A673 (cell line): ENCODE measurements around the gene HSD17B13. TPM values are rescaled to one million over a fixed set of nuclear protein-coding genes. Genes with fewer than 3 reads are reported as not detected.

Experiments
- BruUV-seq: library from RNA; stranded (reverse); fragments of 400-500 nt; replicated peaks from 2 replicates; lab custom pipeline; 2021; lab: Mats Ljungman, UMichigan
- CTCF ChIA-PET: fragments of 300-600 bp; sonication (Branson Sonifier 250); formaldehyde crosslinking; loops from one replicate; lab custom pipeline; 2022; ENCODE audit warnings: antibody characterized with exemption; lab: Charles Lee
- POLR2A ChIA-PET: fragments of 300-600 bp; sonication (Branson Sonifier 250); formaldehyde crosslinking; loops from one replicate; lab custom pipeline; 2022; ENCODE audit warnings: antibody characterized with exemption; ENCODE audit not compliant: low non-redundant PET; lab: Charles Lee
- DNase-seq: peaks from one replicate; pipeline ENCODE4 v3.0.0-alpha.2; 2015; ENCODE audit warnings: low spot score
- H3K27ac ChIP-seq: fragments of 200-600 bp; sonication (generic); 2 replicates; pipeline ENCODE4 v1.5.1; 2016; ENCODE audit warnings: mixed run types, low read depth, mild to moderate bottlenecking, mixed read lengths, antibody characterized with exemption, low read length; ENCODE audit not compliant: poor library complexity, severe bottlenecking
- H3K27me3 ChIP-seq: fragments of 200-600 bp; sonication (generic); replicated peaks from 2 replicates; pipeline ENCODE4 v1.6.1; 2017; ENCODE audit warnings: mixed run types, low read depth, mild to moderate bottlenecking, mixed read lengths, antibody characterized with exemption, low read length; ENCODE audit not compliant: insufficient read depth, poor library complexity
- H3K36me3 ChIP-seq: fragments of 200-600 bp; sonication (generic); 2 replicates; pipeline ENCODE4 v1.6.1; 2016; ENCODE audit warnings: mixed run types, mild to moderate bottlenecking, mixed read lengths, antibody characterized with exemption, low read length; ENCODE audit not compliant: insufficient read depth, poor library complexity, severe bottlenecking
- H3K4me1 ChIP-seq: fragments of 200-600 bp; sonication (generic); 2 replicates; pipeline ENCODE4 v1.6.1; 2017; ENCODE audit warnings: mixed run types, mild to moderate bottlenecking, mixed read lengths, antibody characterized with exemption, low read length; ENCODE audit not compliant: insufficient read depth, poor library complexity, severe bottlenecking
- H3K4me3 ChIP-seq: fragments of 200-600 bp; sonication (generic); 2 replicates; pipeline ENCODE4 v1.5.1; 2016; ENCODE audit warnings: low read depth, mixed run types, mild to moderate bottlenecking, mixed read lengths, low read length; ENCODE audit not compliant: poor library complexity, severe bottlenecking
- H3K9me3 ChIP-seq: fragments of 200-600 bp; sonication (generic); 2 replicates; pipeline ENCODE4 v1.6.1; 2016; ENCODE audit warnings: mixed run types, low read depth, mild to moderate bottlenecking, mixed read lengths, antibody characterized with exemption, low read length; ENCODE audit not compliant: poor library complexity, severe bottlenecking
- CTCF ChIP-seq: fragments of 300-800, 200-600 bp; sonication (generic); conservative IDR thresholded peaks from 2 replicates; pipeline ENCODE4 v1.5.1; 2017; ENCODE audit warnings: low read depth, mild to moderate bottlenecking, antibody characterized with exemption, low read length, moderate library complexity, mixed read lengths
- EZH2 ChIP-seq: fragments of 200-600 bp; sonication (generic); IDR thresholded peaks from 2 replicates; pipeline ENCODE4 v1.6.1; 2017; ENCODE audit warnings: borderline replicate concordance, low read depth, mild to moderate bottlenecking, mixed read lengths, antibody characterized with exemption, low read length; ENCODE audit not compliant: poor library complexity, severe bottlenecking
- intact Hi-C: fragments of 100-400 bp; cut with micrococcal nuclease; formaldehyde crosslinking; loops from one replicate; pipeline ENCODE4 v1.10.0; 2022; ENCODE audit not compliant: unreplicated experiment
- total RNA-seq: library from RNA; stranded (reverse); gene quantifications from 2 replicates; pipeline ENCODE4 v1.2.3, GENCODE V29; 2021

HSD17B13 gene
- total RNA-seq, 1 experiment from 2014 or later = not detected

GRCh38 chr4:87274327-87274726 lies 48.4 kb downstream of the HSD17B13 start:
- Histone ChIP-seq H3K27ac (no peak overlapping the region), H3K36me3 (no peaks in the 10 kb centered on the region), H3K9me3 (no peaks in the 10 kb centered on the region), H3K4me3 (no peak overlapping the region), H3K27me3 (no peaks in the 10 kb centered on the region), H3K4me1 (no peaks in the 10 kb centered on the region)
- intact Hi-C loops = loop anchor here (10.0 kb wide), 1 partner anchor 570 kb away; no protein-coding TSS in a partner anchor
- no peak for DNase-seq
- CTCF ChIA-PET = no interaction called here
- POLR2A ChIA-PET = no interaction called here
- TF ChIP-seq EZH2 (no peak), CTCF (no peak)
- BruUV-seq = no TSS peak

GRCh38 chr4:87270825-87271224 lies 51.9 kb downstream of the HSD17B13 start:
- BruUV-seq = no TSS peak
- no peak overlapping the region for H3K27ac ChIP-seq
- no peaks in the 10 kb centered on the region for H3K36me3 ChIP-seq
- POLR2A ChIA-PET = no interaction called here
- no peak for TF ChIP-seq CTCF
- CTCF ChIA-PET = no interaction called here
- H3K4me1 ChIP-seq = no peaks in the 10 kb centered on the region
- H3K9me3 ChIP-seq = no peaks in the 10 kb centered on the region
- intact Hi-C loops = loop anchor here (2.0 to 10.0 kb wide), 2 partner anchors 194 to 574 kb away; no protein-coding TSS in a partner anchor
- no peak for DNase-seq
- H3K4me3 ChIP-seq = no peak overlapping the region
- no peaks in the 10 kb centered on the region for H3K27me3 ChIP-seq

DNA sequence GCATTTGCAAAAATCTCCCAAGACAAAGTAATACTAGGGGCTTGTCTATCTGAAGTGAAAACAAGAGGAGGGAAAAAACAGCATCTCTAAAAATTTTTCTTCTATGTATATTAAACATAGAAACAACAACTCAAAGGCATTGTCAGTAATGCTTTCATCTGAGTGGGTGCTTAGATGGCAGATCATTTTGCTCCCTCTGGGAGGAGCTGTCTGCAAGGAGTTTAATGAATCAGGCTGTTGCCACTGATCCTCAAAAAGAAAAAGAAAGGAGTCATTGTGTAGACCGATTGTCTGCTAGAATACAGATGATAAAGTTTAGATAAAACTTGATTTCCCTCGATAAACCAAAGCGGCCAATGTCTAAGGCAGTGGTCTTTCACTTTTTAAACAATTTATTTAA lies 52.5 kb downstream of the HSD17B13 start:
- no peaks in the 10 kb centered on the region for H3K9me3 ChIP-seq
- DNase-seq = peak; percentile 51
- no peak overlapping the region for H3K4me3 ChIP-seq
- POLR2A ChIA-PET = no interaction called here
- H3K27me3 ChIP-seq = no peaks in the 10 kb centered on the region
- no TSS peak for BruUV-seq
- no peaks in the 10 kb centered on the region for H3K4me1 ChIP-seq
- CTCF ChIA-PET = no interaction called here
- TF ChIP-seq EZH2 = no peak
- TF ChIP-seq CTCF = peak; percentile 66
- H3K36me3 ChIP-seq = no peaks in the 10 kb centered on the region
- H3K27ac ChIP-seq = no peak overlapping the region
- intact Hi-C loops = loop anchor here (2.0 to 10.0 kb wide), 2 partner anchors 195 to 575 kb away; no protein-coding TSS in a partner anchor
